ENCODE data around the gene C7orf25.

Gene C7orf25

DNA sequence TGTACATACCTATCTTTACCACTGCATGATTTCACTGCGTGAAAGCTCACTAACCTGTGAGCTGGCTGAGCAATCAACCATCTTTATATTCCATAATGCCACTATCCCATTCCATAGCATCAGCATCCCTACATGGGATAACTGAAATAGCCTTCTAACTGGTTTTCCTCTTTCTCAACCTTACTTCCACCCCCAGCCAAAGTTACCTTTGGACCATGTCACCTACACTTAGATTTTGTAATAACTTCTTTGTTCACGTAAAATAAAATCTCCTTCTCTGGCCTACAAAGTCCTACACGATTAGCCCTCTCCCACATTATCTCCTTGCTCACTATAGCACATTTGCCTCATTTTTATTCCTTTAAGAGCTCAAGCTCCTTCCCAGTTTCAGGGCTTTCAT is 17.6 kb upstream of the C7orf25 start:
- no peak overlapping the region for H3K4me3 ChIP-seq (ENCODE audit: low read depth, low read length)
- TF ChIP-seq, protein P1, sequence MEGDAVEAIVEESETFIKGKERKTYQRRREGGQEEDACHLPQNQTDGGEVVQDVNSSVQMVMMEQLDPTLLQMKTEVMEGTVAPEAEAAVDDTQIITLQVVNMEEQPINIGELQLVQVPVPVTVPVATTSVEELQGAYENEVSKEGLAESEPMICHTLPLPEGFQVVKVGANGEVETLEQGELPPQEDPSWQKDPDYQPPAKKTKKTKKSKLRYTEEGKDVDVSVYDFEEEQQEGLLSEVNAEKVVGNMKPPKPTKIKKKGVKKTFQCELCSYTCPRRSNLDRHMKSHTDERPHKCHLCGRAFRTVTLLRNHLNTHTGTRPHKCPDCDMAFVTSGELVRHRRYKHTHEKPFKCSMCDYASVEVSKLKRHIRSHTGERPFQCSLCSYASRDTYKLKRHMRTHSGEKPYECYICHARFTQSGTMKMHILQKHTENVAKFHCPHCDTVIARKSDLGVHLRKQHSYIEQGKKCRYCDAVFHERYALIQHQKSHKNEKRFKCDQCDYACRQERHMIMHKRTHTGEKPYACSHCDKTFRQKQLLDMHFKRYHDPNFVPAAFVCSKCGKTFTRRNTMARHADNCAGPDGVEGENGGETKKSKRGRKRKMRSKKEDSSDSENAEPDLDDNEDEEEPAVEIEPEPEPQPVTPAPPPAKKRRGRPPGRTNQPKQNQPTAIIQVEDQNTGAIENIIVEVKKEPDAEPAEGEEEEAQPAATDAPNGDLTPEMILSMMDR (IDR thresholded peaks at IDR 0.05; ENCODE audit: low read depth, low read length) = no peak

GRCh38 chr7:42928754-42929153 is 16.9 kb upstream of the C7orf25 start:
- H3K4me3 ChIP-seq (ENCODE audit: low read depth, low read length) = no peak overlapping the region
- TF ChIP-seq, protein P1 (IDR thresholded peaks at IDR 0.05; ENCODE audit: low read depth, low read length) = no peak

GRCh38 chr7:42926204-42926603 is 14.3 kb upstream of the C7orf25 start:
- no peak overlapping the region for H3K4me3 ChIP-seq (ENCODE audit: low read depth, low read length)
- TF ChIP-seq, protein P1 (IDR thresholded peaks at IDR 0.05; ENCODE audit: low read depth, low read length) = no peak

DNA sequence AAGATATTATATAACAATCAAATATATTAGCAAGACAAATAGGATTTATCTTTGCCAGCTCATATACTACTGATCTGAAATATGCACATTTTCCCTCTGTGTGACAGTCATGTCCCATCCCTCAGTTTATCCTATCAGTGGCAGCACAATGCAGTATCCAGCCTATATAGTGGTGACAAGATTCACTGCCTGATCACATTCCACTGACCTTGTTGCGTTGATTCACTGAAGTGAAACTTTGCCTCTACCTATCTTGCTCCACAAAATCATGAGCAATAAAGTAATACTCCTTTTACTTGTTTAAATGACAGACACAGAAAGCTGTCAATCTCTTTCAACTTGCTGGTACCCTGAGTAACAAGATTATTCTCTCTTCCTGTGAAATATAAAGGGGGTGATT is 13.8 kb upstream of the C7orf25 start:
- H3K4me3 ChIP-seq (ENCODE audit: low read depth, low read length) = no peak overlapping the region
- TF ChIP-seq, protein P1 (IDR thresholded peaks at IDR 0.05; ENCODE audit: low read depth, low read length) = no peak

DNA sequence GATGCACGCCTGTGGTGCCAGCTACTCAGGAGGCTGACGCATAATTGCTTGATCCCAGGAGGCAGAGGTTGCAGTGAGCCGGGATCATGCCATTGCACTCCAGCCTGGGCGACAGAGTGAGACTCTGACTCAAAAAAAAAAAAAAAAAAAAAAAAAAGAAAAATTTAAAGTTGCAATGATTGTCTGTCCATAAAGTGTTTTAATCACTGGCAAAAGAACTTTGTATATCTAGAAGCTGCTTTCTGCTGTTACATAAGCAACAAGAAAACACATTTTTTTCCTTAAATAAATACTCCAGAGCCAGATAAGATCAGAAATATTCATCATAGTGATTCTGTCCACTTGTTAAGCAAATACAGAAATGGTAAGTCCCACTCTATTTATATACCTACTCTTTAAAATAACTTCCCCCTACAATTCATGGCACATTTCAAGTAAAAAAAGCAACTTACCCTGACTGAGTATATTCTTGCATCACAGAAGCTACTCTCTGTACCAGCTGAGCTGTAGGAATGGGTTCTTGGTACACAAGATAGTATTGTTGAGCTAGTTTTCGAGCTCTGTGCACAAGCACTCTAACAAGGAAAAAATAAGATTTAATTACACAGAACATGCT is 12.5 kb upstream of the C7orf25 start:
- H3K4me3 ChIP-seq (ENCODE audit: low read depth, low read length) = no peak overlapping the region
- TF ChIP-seq, protein P1 (IDR thresholded peaks at IDR 0.05; ENCODE audit: low read depth, low read length) = no peak

GRCh38 chr7:42922017-42922753 is 10.3 kb upstream of the C7orf25 start:
- H3K4me3 ChIP-seq (ENCODE audit: low read depth, low read length) = no peak overlapping the region
- TF ChIP-seq, protein P1 (IDR thresholded peaks at IDR 0.05; ENCODE audit: low read depth, low read length) = no peak

DNA sequence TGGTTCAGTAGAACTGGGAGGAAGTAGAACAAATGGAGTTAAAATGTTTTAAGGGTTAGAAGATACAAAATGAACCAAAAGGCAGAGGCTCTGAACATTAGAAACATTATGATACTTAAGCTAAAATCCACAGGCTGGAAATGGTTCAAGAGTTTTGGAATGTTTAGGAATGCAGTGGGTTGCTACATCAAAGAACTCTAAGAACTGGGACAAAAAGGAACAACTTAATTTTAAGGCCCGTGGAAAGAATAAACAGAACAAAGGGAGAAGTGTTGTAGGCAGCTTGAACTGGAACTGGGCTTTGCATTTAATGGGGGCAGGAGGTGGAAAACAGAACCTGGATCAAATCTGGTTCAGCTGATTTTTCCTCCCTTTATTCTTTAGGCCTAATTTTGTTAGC is 3.5 kb upstream of the C7orf25 start:
- TF ChIP-seq, protein P1 (IDR thresholded peaks at IDR 0.05; ENCODE audit: low read depth, low read length) = no peak
- no peak overlapping the region for H3K4me3 ChIP-seq (ENCODE audit: low read depth, low read length)

All from WI38 (cell line).